ENCODE data around the gene ACP2. TPM values are rescaled to one million over a fixed set of nuclear protein-coding genes. Genes with fewer than 3 reads are reported as not detected.

Gene ACP2
- total RNA-seq, 2 donors from 2014 or later, result 94.6 to 104 TPM

DNA sequence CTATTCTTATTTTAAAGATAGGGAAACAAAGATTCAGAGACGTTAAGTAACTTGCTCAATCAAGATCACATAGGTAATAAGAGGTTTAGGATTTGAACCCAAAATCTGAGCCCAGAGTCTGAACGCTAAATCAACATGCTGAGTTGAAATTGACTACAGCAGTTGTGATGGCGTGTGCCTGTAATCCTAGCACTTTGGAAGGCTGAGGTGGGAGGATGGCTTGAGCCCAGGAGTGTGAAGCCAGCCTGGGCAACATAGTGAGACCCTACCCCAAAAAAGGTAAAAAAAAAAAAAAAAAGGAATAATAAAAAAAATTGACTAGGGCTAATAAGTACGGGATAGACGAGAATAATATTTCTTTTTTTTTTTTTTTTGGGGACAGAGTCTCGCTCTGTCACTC is 7.8 kb upstream of the ACP2 start:
- no peak for TF ChIP-seq POLR2AphosphoS5 (IDR thresholded peaks at IDR 0.05)
- no peak for TF ChIP-seq POLR2A (IDR thresholded peaks at IDR 0.05)
- TF ChIP-seq, protein P1, sequence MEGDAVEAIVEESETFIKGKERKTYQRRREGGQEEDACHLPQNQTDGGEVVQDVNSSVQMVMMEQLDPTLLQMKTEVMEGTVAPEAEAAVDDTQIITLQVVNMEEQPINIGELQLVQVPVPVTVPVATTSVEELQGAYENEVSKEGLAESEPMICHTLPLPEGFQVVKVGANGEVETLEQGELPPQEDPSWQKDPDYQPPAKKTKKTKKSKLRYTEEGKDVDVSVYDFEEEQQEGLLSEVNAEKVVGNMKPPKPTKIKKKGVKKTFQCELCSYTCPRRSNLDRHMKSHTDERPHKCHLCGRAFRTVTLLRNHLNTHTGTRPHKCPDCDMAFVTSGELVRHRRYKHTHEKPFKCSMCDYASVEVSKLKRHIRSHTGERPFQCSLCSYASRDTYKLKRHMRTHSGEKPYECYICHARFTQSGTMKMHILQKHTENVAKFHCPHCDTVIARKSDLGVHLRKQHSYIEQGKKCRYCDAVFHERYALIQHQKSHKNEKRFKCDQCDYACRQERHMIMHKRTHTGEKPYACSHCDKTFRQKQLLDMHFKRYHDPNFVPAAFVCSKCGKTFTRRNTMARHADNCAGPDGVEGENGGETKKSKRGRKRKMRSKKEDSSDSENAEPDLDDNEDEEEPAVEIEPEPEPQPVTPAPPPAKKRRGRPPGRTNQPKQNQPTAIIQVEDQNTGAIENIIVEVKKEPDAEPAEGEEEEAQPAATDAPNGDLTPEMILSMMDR (IDR thresholded peaks at IDR 0.05), result no peak
- H3K27ac ChIP-seq, result no peak overlapping the region
- no peaks in the 10 kb centered on the region for H3K27me3 ChIP-seq (replicated peaks; ENCODE audit: insufficient read depth)
- DNase-seq (ENCODE audit: low spot score), result no peak
- WGBS, result 92% methylated on average over 6 of the region's 6 CpGs
- no peaks in the 10 kb centered on the region for H3K9me3 ChIP-seq
- no peaks in the 10 kb centered on the region for H3K36me3 ChIP-seq
- peaks cover 37% of the 10 kb centered on the region for H3K4me1 ChIP-seq (replicated peaks)
- intact Hi-C loops (cut with DNase I), result loop anchor here (5.0 kb wide), 1 partner anchor 101 kb away; no protein-coding TSS in a partner anchor
- H3K4me3 ChIP-seq, result no peak overlapping the region

- Histone ChIP-seq H3K36me3 (no peaks in the 10 kb centered on the region), H3K4me3 (no peak overlapping the region), H3K4me1 (replicated peaks) (peaks cover 25% of the 10 kb centered on the region), H3K27ac (peak overlapping the region; percentile 50 to 59), H3K27me3 (replicated peaks; ENCODE audit: insufficient read depth) (no peaks in the 10 kb centered on the region), H3K9me3 (no peaks in the 10 kb centered on the region)
- WGBS, result 50% methylated on average over 3 of the region's 3 CpGs
- no peak for DNase-seq (ENCODE audit: low spot score)
- no peak for TF ChIP-seq POLR2AphosphoS5 (IDR thresholded peaks at IDR 0.05)
- TF ChIP-seq, protein P1 (IDR thresholded peaks at IDR 0.05), result no peak
- TF ChIP-seq POLR2A (IDR thresholded peaks at IDR 0.05), result no peak
- intact Hi-C loops (cut with DNase I), result no loop called here
Observed at GRCh38 chr11:47254386-47254785, 5.8 kb upstream of the ACP2 start.

- TF ChIP-seq, protein P1 (IDR thresholded peaks at IDR 0.05), result no peak
- no peak for TF ChIP-seq POLR2A (IDR thresholded peaks at IDR 0.05)
- no peak for TF ChIP-seq POLR2AphosphoS5 (IDR thresholded peaks at IDR 0.05)
- intact Hi-C loops (cut with DNase I), result no loop called here
- H3K27ac ChIP-seq, result peak overlapping the region; percentile 50 to 59
- H3K36me3 ChIP-seq, result no peaks in the 10 kb centered on the region
- H3K4me3 ChIP-seq, result no peak overlapping the region
- DNase-seq (ENCODE audit: low spot score), result no peak
- H3K27me3 ChIP-seq (replicated peaks; ENCODE audit: insufficient read depth), result no peaks in the 10 kb centered on the region
- peaks cover 20% of the 10 kb centered on the region for H3K4me1 ChIP-seq (replicated peaks)
- WGBS, result 78% methylated on average over 2 of the region's 2 CpGs
- no peaks in the 10 kb centered on the region for H3K9me3 ChIP-seq
Observed at GRCh38 chr11:47253660-47254059, 5.0 kb upstream of the ACP2 start.

GRCh38 chr11:47251751-47252150 is 3.1 kb upstream of the ACP2 start:
- H3K36me3 ChIP-seq, result no peaks in the 10 kb centered on the region
- no peak for TF ChIP-seq POLR2A (IDR thresholded peaks at IDR 0.05)
- H3K9me3 ChIP-seq, result no peaks in the 10 kb centered on the region
- no peak overlapping the region for H3K27ac ChIP-seq
- DNase-seq (ENCODE audit: low spot score), result no peak
- no peaks in the 10 kb centered on the region for H3K27me3 ChIP-seq (replicated peaks; ENCODE audit: insufficient read depth)
- no peak overlapping the region for H3K4me3 ChIP-seq
- intact Hi-C loops (cut with DNase I), result no loop called here
- H3K4me1 ChIP-seq (replicated peaks), result peaks cover 8% of the 10 kb centered on the region
- 55% methylated on average over 3 of the region's 3 CpGs for WGBS

GRCh38 chr11:47249378-47249715 is 733 bp upstream of the ACP2 start:
- H3K36me3 ChIP-seq, result peaks cover 0 to 11% of the 10 kb centered on the region in 2 donors
- no peak for DNase-seq (ENCODE audit: low spot score)
- H3K27ac ChIP-seq, result peak overlapping the region; percentile 78 to 82
- H3K4me1 ChIP-seq (replicated peaks), result peaks cover 5% of the 10 kb centered on the region
- H3K27me3 ChIP-seq (replicated peaks; ENCODE audit: insufficient read depth), result no peaks in the 10 kb centered on the region
- H3K9me3 ChIP-seq, result no peaks in the 10 kb centered on the region
- WGBS, result 47% methylated on average over 3 of the region's 3 CpGs
- H3K4me3 ChIP-seq, result peak overlapping the region; percentile 68 to 72
- intact Hi-C loops (cut with DNase I), result loop anchor here (2.0 kb wide), 1 partner anchor 35 kb away; the partner anchor contains the start of gene DDB2
- TF ChIP-seq POLR2A (IDR thresholded peaks at IDR 0.05) (no peak), POLR2AphosphoS5 (IDR thresholded peaks at IDR 0.05) (no peak)
- TF ChIP-seq, protein P1 (IDR thresholded peaks at IDR 0.05), result no peak
